GM23338 (cell line): ENCODE data around the gene GET4. TPM values are rescaled to one million over a fixed set of nuclear protein-coding genes. Genes with fewer than 3 reads are reported as not detected.

Experiments
- ATAC-seq: fragments of 200-7000 bp; cut with Tn5 transposase; 3 replicates; pipeline ENCODE4 v1.9.1; 2020
- DNase-seq: peaks from one replicate; pipeline ENCODE4 v3.0.0-alpha.2; 2015; ENCODE audit warnings: low spot score
- H2AFZ ChIP-seq: fragments of 200-600 bp; sonication (generic); 2 replicates; pipeline ENCODE4 v1.8.0; 2016; ENCODE audit warnings: antibody characterized with exemption, mild to moderate bottlenecking, moderate library complexity
- H3F3A ChIP-seq: fragments of 200-600 bp; sonication (generic); replicated peaks from 2 replicates; pipeline ENCODE4 v1.8.0; 2017; ENCODE audit warnings: antibody characterized with exemption, mixed run types, low read depth
- H3K27ac ChIP-seq: fragments of 200-600 bp; sonication (generic); 2 replicates; pipeline ENCODE4 v1.6.1; 2016; ENCODE audit warnings: low read depth
- H3K27me3 ChIP-seq: fragments of 200-600 bp; sonication (generic); 2 replicates; pipeline ENCODE4 v1.8.0; 2016; ENCODE audit warnings: mild to moderate bottlenecking, mixed run types, moderate library complexity; ENCODE audit not compliant: insufficient read depth
- H3K36me3 ChIP-seq: fragments of 200-600 bp; sonication (generic); 2 replicates; pipeline ENCODE4 v1.8.0; 2016; ENCODE audit warnings: mild to moderate bottlenecking; ENCODE audit not compliant: insufficient read depth
- H3K4me1 ChIP-seq: fragments of 200-600 bp; sonication (generic); 2 replicates; pipeline ENCODE4 v1.8.0; 2016; ENCODE audit warnings: mild to moderate bottlenecking, moderate library complexity; ENCODE audit not compliant: insufficient read depth
- H3K4me2 ChIP-seq: fragments of 200-600 bp; sonication (generic); 2 replicates; pipeline ENCODE4 v1.7.1; 2017; ENCODE audit warnings: mixed run types
- H3K4me3 ChIP-seq: fragments of 200-600 bp; sonication (generic); 2 replicates; pipeline ENCODE4 v1.6.1; 2016; ENCODE audit warnings: mixed run types
- H3K79me2 ChIP-seq: fragments of 200-600 bp; sonication (generic); replicated peaks from 2 replicates; pipeline ENCODE4 v1.8.0; 2017; ENCODE audit warnings: mild to moderate bottlenecking; ENCODE audit not compliant: insufficient read depth
- H3K9me2 ChIP-seq: fragments of 200-600 bp; sonication (generic); 2 replicates; pipeline ENCODE4 v1.8.0; 2017; ENCODE audit not compliant: insufficient read depth
- H4K20me1 ChIP-seq: fragments of 200-600 bp; sonication (generic); replicated peaks from 2 replicates; pipeline ENCODE4 v1.8.0; 2017; ENCODE audit warnings: mild to moderate bottlenecking; ENCODE audit not compliant: insufficient read depth
- H3K27ac Mint-ChIP-seq: 2 replicates; pipeline ENCODE4 v1.8.0; 2020; ENCODE audit warnings: inconsistent platforms, mild to moderate bottlenecking, moderate library complexity, mixed read lengths
- H3K27me3 Mint-ChIP-seq: 3 replicates; pipeline ENCODE4 v1.8.0; 2022; ENCODE audit warnings: low read depth, mild to moderate bottlenecking, moderate library complexity, mixed read lengths, inconsistent platforms; ENCODE audit not compliant: insufficient read depth, poor library complexity
- H3K36me3 Mint-ChIP-seq: 3 replicates; pipeline ENCODE4 v1.8.0; 2021; ENCODE audit warnings: low read depth, mild to moderate bottlenecking, inconsistent platforms, moderate library complexity, mixed read lengths
- H3K4me1 Mint-ChIP-seq: 3 replicates; pipeline ENCODE4 v1.8.0; 2020; ENCODE audit warnings: mild to moderate bottlenecking, inconsistent platforms, mixed read lengths
- H3K4me3 Mint-ChIP-seq: 3 replicates; pipeline ENCODE4 v1.8.0; 2021; ENCODE audit warnings: moderate library complexity, mild to moderate bottlenecking, inconsistent platforms, mixed read lengths
- H3K9me3 Mint-ChIP-seq: 3 replicates; pipeline ENCODE4 v1.8.0; 2020; ENCODE audit warnings: moderate library complexity, mild to moderate bottlenecking, inconsistent platforms, mixed read lengths
- EZH2 ChIP-seq: fragments of 200-600 bp; sonication (generic); IDR thresholded peaks from one replicate; pipeline ENCODE4 v1.8.0; 2017; ENCODE audit warnings: antibody characterized with exemption, mild to moderate bottlenecking, low read depth; ENCODE audit not compliant: unreplicated experiment
- POLR2AphosphoS5 ChIP-seq: IDR thresholded peaks from 2 replicates; pipeline ENCODE4 v1.6.1; 2016; ENCODE audit warnings: antibody characterized with exemption, low read depth
- STAT1 ChIP-seq: IDR thresholded peaks from one replicate; pipeline ENCODE4 v1.6.1; 2016; ENCODE audit warnings: antibody characterized with exemption; ENCODE audit not compliant: unreplicated experiment
- ZNF114 ChIP-seq: fragments of 250-450 bp; sonication (Bioruptor Pico); IDR thresholded peaks from 2 replicates; pipeline ENCODE4 v1.5.0; 2020; ENCODE audit warnings: mild to moderate bottlenecking, moderate library complexity
- ZNF462 ChIP-seq: fragments of 250-450 bp; sonication (Bioruptor Pico); IDR thresholded peaks from 2 replicates; pipeline ENCODE4 v1.5.0; 2020; ENCODE audit warnings: mild to moderate bottlenecking, moderate library complexity
- polyA plus RNA-seq: library from polyadenylated mRNA; unstranded; fragments of >200 nt; fragmentation: Nextera tagmentation; extraction: Ambion mirVana; gene quantifications from 2 replicates; pipeline ENCODE4 v1.2.1, GENCODE V29; 2016
- total RNA-seq: library from RNA; depleted of rRNA; stranded (reverse); fragments of >200 nt; shearing (Covaris generic); gene quantifications from 2 replicates; pipeline ENCODE4 v1.2.3, GENCODE V29; 2014

GET4 gene
- total and polyA plus RNA-seq, 2 experiments from 2014 or later = 48.0 to 79.1 TPM

GRCh38 chr7:931871-932650, 55.7 kb downstream of the GET4 start:
- Histone ChIP-seq H4K20me1 (no peaks in the 10 kb centered on the region), H3K4me2 (no peak overlapping the region), H3K4me3 (no peak overlapping the region), H3K27me3 (no peaks in the 10 kb centered on the region), H3K4me1 (no peaks in the 10 kb centered on the region), H3K36me3 (no peaks in the 10 kb centered on the region), H3K9me2 (no peaks in the 10 kb centered on the region), H3K27ac (no peak overlapping the region), H2AFZ (no peak overlapping the region), H3K79me2 (no peaks in the 10 kb centered on the region), H3F3A (no peaks in the 10 kb centered on the region)
- no peaks in the 10 kb centered on the region for H3K9me3 Mint-ChIP-seq
- H3K27ac Mint-ChIP-seq = no peak overlapping the region
- no peak for ATAC-seq
- no peak for DNase-seq
- peaks cover 4% of the 10 kb centered on the region for H3K27me3 Mint-ChIP-seq
- TF ChIP-seq ZNF114 (CRISPR knock-in tag) = no peak
- no peaks in the 10 kb centered on the region for H3K36me3 Mint-ChIP-seq
- H3K4me3 Mint-ChIP-seq = no peak overlapping the region
- H3K4me1 Mint-ChIP-seq = no peaks in the 10 kb centered on the region

GRCh38 chr7:932651-932975, 56.3 kb downstream of the GET4 start:
- Mint-ChIP-seq H3K9me3 (no peaks in the 10 kb centered on the region), H3K4me1 (no peaks in the 10 kb centered on the region), H3K4me3 (no peak overlapping the region), H3K27me3 (peaks cover 4% of the 10 kb centered on the region), H3K27ac (no peak overlapping the region), H3K36me3 (no peaks in the 10 kb centered on the region)
- Histone ChIP-seq H3K4me3 (no peak overlapping the region), H3K27ac (no peak overlapping the region), H3K9me2 (no peaks in the 10 kb centered on the region), H3K79me2 (no peaks in the 10 kb centered on the region), H3K4me1 (no peaks in the 10 kb centered on the region), H3K4me2 (no peak overlapping the region), H3F3A (no peaks in the 10 kb centered on the region), H3K27me3 (no peaks in the 10 kb centered on the region), H3K36me3 (no peaks in the 10 kb centered on the region), H2AFZ (no peak overlapping the region), H4K20me1 (no peaks in the 10 kb centered on the region)
- no peak for DNase-seq
- ATAC-seq = no peak
- TF ChIP-seq EZH2 (no peak), ZNF462 (no peak), POLR2AphosphoS5 (no peak), STAT1 (no peak)
